OCI-LY3 (cell line): Measurements from ENCODE around the gene POLN.

Experiments
- EZH2phosphoT487 ChIP-seq: fragments of 200-600 bp; shearing (Covaris generic); IDR thresholded peaks from 2 replicates; pipeline ENCODE4 v1.6.1; 2018; ENCODE audit warnings: antibody characterized with exemption, mixed run types, low read depth
- TF ChIP-seq, protein P1 (sequence below): fragments of 200-600, 300-600 bp; sonication (generic); IDR thresholded peaks from 2 replicates; pipeline ENCODE4 v1.5.1; 2014; ENCODE audit warnings: antibody characterized with exemption, low read length, low read depth

- TF ChIP-seq, protein P1, sequence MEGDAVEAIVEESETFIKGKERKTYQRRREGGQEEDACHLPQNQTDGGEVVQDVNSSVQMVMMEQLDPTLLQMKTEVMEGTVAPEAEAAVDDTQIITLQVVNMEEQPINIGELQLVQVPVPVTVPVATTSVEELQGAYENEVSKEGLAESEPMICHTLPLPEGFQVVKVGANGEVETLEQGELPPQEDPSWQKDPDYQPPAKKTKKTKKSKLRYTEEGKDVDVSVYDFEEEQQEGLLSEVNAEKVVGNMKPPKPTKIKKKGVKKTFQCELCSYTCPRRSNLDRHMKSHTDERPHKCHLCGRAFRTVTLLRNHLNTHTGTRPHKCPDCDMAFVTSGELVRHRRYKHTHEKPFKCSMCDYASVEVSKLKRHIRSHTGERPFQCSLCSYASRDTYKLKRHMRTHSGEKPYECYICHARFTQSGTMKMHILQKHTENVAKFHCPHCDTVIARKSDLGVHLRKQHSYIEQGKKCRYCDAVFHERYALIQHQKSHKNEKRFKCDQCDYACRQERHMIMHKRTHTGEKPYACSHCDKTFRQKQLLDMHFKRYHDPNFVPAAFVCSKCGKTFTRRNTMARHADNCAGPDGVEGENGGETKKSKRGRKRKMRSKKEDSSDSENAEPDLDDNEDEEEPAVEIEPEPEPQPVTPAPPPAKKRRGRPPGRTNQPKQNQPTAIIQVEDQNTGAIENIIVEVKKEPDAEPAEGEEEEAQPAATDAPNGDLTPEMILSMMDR: no peak
- no peak for TF ChIP-seq EZH2phosphoT487
These were observed 175.1 kb downstream of the POLN start for GRCh38 chr4:2066571-2067445.
